Psoas muscle (tissue), 8 donors: ENCODE measurements around the gene VAV2. TPM values are rescaled to one million over a fixed set of nuclear protein-coding genes. Genes with fewer than 3 reads are reported as not detected.

ENCODE experiments used
- ATAC-seq, 4 donors: fragments of 200-7000 bp; cut with Tn5 transposase; one replicate each; pipeline ENCODE4 v1.9.1; 2020; ENCODE audit warnings: moderate library complexity in 3 of 4, mild to moderate bottlenecking in 2 of 4
- DNase-seq, 2 donors: peaks; one replicate each; pipeline ENCODE4 v3.0.0-alpha.2; 2020
- H3K27ac ChIP-seq: fragments of 200-600 bp; one replicate; pipeline ENCODE4 v1.8.0; 2022
- H3K27me3 ChIP-seq, 3 donors: fragments of 200-600 bp in 1 of 3; one replicate each; pipeline versions ENCODE4 v1.6.1 to v1.8.0; 2013 to 2022; ENCODE audit warnings: low read length in 2 of 3, mild to moderate bottlenecking in 2 of 3, moderate library complexity in 1 of 3; ENCODE audit not compliant: insufficient read depth in 3 of 3
- H3K36me3 ChIP-seq, 2 donors: fragments of 200-600 bp in 1 of 2; one replicate each; pipeline versions ENCODE4 v1.6.1 to v1.8.0; 2013 to 2022; ENCODE audit warnings: low read depth in 1 of 2, mild to moderate bottlenecking in 1 of 2, moderate library complexity in 1 of 2; ENCODE audit not compliant: insufficient read depth in 1 of 2
- H3K4me1 ChIP-seq: fragments of 200-600 bp; one replicate; pipeline ENCODE4 v1.8.0; 2022
- H3K4me3 ChIP-seq: fragments of 200-600 bp; one replicate; pipeline ENCODE4 v1.8.0; 2022; ENCODE audit warnings: mild to moderate bottlenecking
- H3K9me3 ChIP-seq: fragments of 200-600 bp; one replicate; pipeline ENCODE4 v1.8.0; 2022
- CTCF ChIP-seq: fragments of 200-600 bp; IDR thresholded peaks from one replicate; pipeline ENCODE4 v1.8.0; 2022; ENCODE audit warnings: antibody characterized with exemption
- WGBS, 3 donors: extraction: QIAGEN DNeasy Blood & Tissue Kit; methylation state at CpG; one replicate each; pipeline versions ENCODE4 v1.1.6 to v1.1.7; 2013; 5-methylcytosine and 5-hydroxymethylcytosine counted together
- intact Hi-C, 2 donors: fragments of 100-400 bp; cut with DNase I; formaldehyde crosslinking; loops; one replicate each; pipeline versions ENCODE4 v1.11.0 to v1.14.2; 2022
- polyA plus RNA-seq, 3 donors: library from polyadenylated mRNA; stranded (reverse); fragments of 200-250 nt; gene quantifications; one replicate each; pipeline ENCODE4 v1.2.3, GENCODE V29; 2013
- total RNA-seq, 4 donors: library from RNA; stranded (reverse); fragmentation: NEBNext Ultra II Directional in 2 of 4; extraction: Animal tissue kit (Norgen Biotek cat#: 25700) in 2 of 4; gene quantifications; one replicate each; pipeline versions ENCODE4 v1.2.1 to v1.2.4, GENCODE V29; 2021 to 2023
- donor health status: healthy with polysubstance abuse.
- donor health status: DM: no; HTN: no; CAD: no; lungs with moderate emphysema.
- donor health status: Bipolar disorder and iron deficiency.
- donor health status: healthy.
- donor health status: DM: yes; HTN: yes; CAD: no.
- donor health status: DM: no; HTN: no; CAD: no.
- donor health status: DM: no; HTN: no; CAD: no.
- donor health status: DM: yes; HTN: yes; CAD: no.

VAV2 gene
- total and polyA plus RNA-seq, 7 donors = 0.70 to 2.9 (median 1.4) TPM

DNA sequence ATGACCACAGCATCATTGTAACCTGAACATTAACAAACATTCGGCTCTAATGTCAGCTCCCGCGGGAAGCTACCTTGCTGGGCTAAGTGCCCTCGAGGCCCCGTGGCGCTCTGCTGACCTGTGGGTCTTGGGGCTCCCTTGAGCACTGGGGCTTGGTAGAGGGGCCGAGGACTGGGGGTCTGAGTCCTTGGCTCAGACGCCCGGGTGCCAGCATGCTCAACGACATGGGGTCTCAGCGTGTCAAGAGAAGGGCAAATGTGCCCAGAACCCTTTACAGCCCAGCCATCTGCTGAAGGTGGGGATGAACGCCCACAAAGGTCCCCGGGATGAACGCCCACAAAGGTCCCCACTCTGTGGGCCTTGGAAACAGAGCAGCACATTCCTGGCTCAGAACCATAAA is 214.3 kb downstream of the VAV2 start:
- H3K36me3 ChIP-seq = no peaks in the 10 kb centered on the region
- no peaks in the 10 kb centered on the region for H3K9me3 ChIP-seq
- intact Hi-C loops = no loop called here
- H3K27me3 ChIP-seq = no peaks in the 10 kb centered on the region
- DNase-seq (peak; percentile 9 to 24), ATAC-seq (no peak)
- H3K27ac ChIP-seq = no peak overlapping the region
- H3K4me1 ChIP-seq = no peaks in the 10 kb centered on the region
- H3K4me3 ChIP-seq = no peak overlapping the region
- no peak for TF ChIP-seq CTCF
- 80 to 92% (median 84%) methylated on average over 14 of the region's 14 CpGs for WGBS, 3 donors

GRCh38 chr9:133777068-133777791 is 214.9 kb downstream of the VAV2 start:
- H3K27me3 ChIP-seq = no peaks in the 10 kb centered on the region
- no peaks in the 10 kb centered on the region for H3K4me1 ChIP-seq
- H3K4me3 ChIP-seq = no peak overlapping the region
- H3K36me3 ChIP-seq = no peaks in the 10 kb centered on the region
- no peaks in the 10 kb centered on the region for H3K9me3 ChIP-seq
- peak; percentile 12 to 23 for DNase-seq
- intact Hi-C loops = no loop called here
- no peak for ATAC-seq
- WGBS, 3 donors = 68 to 74% (median 71%) methylated on average over 15 of the region's 15 CpGs
- TF ChIP-seq CTCF = no peak
- no peak overlapping the region for H3K27ac ChIP-seq

DNA sequence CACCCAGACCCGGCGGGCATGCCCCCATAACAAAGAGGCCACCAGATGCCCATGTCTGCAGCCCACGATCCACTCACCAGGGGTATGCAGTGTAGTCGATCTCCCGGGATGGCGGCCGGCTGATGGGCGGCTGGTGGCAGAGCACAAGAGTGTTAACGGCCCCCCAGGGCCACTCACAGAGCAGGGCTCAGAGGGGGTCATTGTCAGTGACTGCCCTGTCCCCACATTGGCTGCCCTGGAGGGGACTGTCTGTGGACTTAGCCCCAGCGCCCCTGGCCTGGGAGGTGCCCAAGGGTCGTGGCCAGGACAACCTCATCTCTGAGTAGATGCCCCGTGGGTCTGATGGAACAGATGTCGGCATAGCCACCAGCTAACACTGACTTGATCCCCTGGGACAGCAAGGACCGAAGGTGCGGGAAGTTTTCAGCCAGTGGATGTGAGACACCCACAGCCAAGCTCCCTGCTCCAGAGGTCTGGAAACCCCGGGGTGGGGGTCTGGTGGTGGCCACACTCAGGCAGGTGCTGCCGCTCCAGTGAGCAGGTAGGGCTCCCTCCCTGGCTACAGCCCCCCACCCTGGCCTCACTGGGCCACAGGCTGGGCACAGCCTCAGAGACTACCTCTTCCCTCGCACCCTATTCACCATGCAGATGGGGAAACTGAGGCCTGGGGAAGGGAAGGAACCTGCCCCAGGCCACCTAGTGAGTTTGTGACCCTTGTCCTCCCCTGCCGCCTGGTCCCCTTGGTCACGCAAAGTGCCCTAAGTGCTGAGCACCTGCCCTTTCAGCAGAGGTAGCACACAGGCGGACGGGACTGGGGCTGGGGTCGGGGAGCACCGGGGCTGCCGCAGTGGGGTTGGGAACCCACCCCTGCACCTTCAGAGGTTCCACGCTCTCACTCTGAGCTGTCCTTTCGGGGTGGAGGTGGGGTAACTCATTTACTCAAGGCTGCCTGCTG is 215.9 kb downstream of the VAV2 start:
- no peaks in the 10 kb centered on the region for H3K4me1 ChIP-seq
- no peak overlapping the region for H3K4me3 ChIP-seq
- H3K9me3 ChIP-seq = no peaks in the 10 kb centered on the region
- ATAC-seq = no peak
- intact Hi-C loops = no loop called here
- 92 to 96% (median 95%) methylated on average over 26 to 27 of the region's 27 CpGs for WGBS, 3 donors
- no peak for TF ChIP-seq CTCF
- no peaks in the 10 kb centered on the region for H3K27me3 ChIP-seq
- no peak overlapping the region for H3K27ac ChIP-seq
- H3K36me3 ChIP-seq = no peaks in the 10 kb centered on the region
- peak; percentile 9 to 48 for DNase-seq

DNA sequence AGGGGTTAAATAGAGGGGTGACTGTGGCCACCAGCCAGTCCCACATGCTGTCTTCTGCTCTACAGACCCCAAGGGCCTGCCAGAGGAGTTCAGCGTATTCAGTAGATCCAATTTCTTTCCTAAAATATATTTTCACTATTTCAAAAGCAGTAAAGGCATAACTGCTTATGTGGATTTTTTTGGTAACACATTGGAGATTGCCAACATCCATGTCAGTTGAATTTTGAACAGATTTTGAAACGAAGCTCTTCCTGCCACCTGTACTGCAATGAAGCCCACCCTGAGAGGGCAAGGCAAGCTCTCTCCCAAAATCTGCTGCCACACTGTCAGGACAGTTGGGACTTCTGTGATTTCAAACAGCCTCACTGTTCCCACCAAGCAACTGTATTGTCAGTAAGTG is 216.8 kb downstream of the VAV2 start:
- H3K4me3 ChIP-seq = no peak overlapping the region
- TF ChIP-seq CTCF = no peak
- no peaks in the 10 kb centered on the region for H3K4me1 ChIP-seq
- DNase-seq (no peak), ATAC-seq (no peak)
- H3K36me3 ChIP-seq = no peaks in the 10 kb centered on the region
- H3K9me3 ChIP-seq = no peaks in the 10 kb centered on the region
- H3K27ac ChIP-seq = no peak overlapping the region
- intact Hi-C loops = no loop called here
- H3K27me3 ChIP-seq = no peaks in the 10 kb centered on the region
- WGBS, 3 donors = 93 to 96% (median 96%) methylated on average over 2 of the region's 2 CpGs
